ENCODE data around the gene ZFPL1.

ZFPL1 gene

GRCh38 chr11:65059959-65060824 lies 23.8 kb upstream of the ZFPL1 start:
- Histone ChIP-seq H3K4me1 (ENCODE audit: control insufficient read depth, insufficient read depth, low read length) (no peaks in the 10 kb centered on the region), H3K36me3 (ENCODE audit: control insufficient read depth, insufficient read depth, low read length) (no peaks in the 10 kb centered on the region), H3K27me3 (ENCODE audit: control insufficient read depth, insufficient read depth, low read length, poor library complexity, severe bottlenecking) (no peaks in the 10 kb centered on the region), H3K9me3 (ENCODE audit: control insufficient read depth, low read length) (no peaks in the 10 kb centered on the region), H3K4me3 (ENCODE audit: insufficient read depth, low read depth, low read length) (no peak overlapping the region), H3K27ac (ENCODE audit: insufficient read depth, low read depth, low read length, poor library complexity, severe bottlenecking) (no peak overlapping the region)
- 87 to 88% methylated on average over 10 of the region's 10 CpGs for WGBS, 2 experiments

- H3K9me3 ChIP-seq (ENCODE audit: control insufficient read depth, low read length), result no peaks in the 10 kb centered on the region
- no peak overlapping the region for H3K4me3 ChIP-seq (ENCODE audit: insufficient read depth, low read depth, low read length)
- whole genome bisulfite sequencing, 2 experiments, result 64 to 75% methylated on average over 9 of the region's 9 CpGs
- no peak overlapping the region for H3K27ac ChIP-seq (ENCODE audit: insufficient read depth, low read depth, low read length, poor library complexity, severe bottlenecking)
- H3K4me1 ChIP-seq (ENCODE audit: control insufficient read depth, insufficient read depth, low read length), result no peaks in the 10 kb centered on the region
- no peaks in the 10 kb centered on the region for H3K36me3 ChIP-seq (ENCODE audit: control insufficient read depth, insufficient read depth, low read length)
- no peaks in the 10 kb centered on the region for H3K27me3 ChIP-seq (ENCODE audit: control insufficient read depth, insufficient read depth, low read length, poor library complexity, severe bottlenecking)
Measured at GRCh38 chr11:65060913-65061408, 23.1 kb upstream of the ZFPL1 start.

GRCh38 chr11:65063532-65063931 lies 20.5 kb upstream of the ZFPL1 start:
- Histone ChIP-seq H3K9me3 (ENCODE audit: control insufficient read depth, low read length) (no peaks in the 10 kb centered on the region), H3K27ac (ENCODE audit: insufficient read depth, low read depth, low read length, poor library complexity, severe bottlenecking) (no peak overlapping the region), H3K36me3 (ENCODE audit: control insufficient read depth, insufficient read depth, low read length) (no peaks in the 10 kb centered on the region), H3K4me1 (ENCODE audit: control insufficient read depth, insufficient read depth, low read length) (no peaks in the 10 kb centered on the region), H3K27me3 (ENCODE audit: control insufficient read depth, insufficient read depth, low read length, poor library complexity, severe bottlenecking) (no peaks in the 10 kb centered on the region), H3K4me3 (ENCODE audit: insufficient read depth, low read depth, low read length) (no peak overlapping the region)
- 92 to 94% methylated on average over 3 of the region's 3 CpGs for WGBS, 2 experiments

- H3K4me1 ChIP-seq (ENCODE audit: control insufficient read depth, insufficient read depth, low read length), result no peaks in the 10 kb centered on the region
- no peak overlapping the region for H3K4me3 ChIP-seq (ENCODE audit: insufficient read depth, low read depth, low read length)
- H3K27me3 ChIP-seq (ENCODE audit: control insufficient read depth, insufficient read depth, low read length, poor library complexity, severe bottlenecking), result no peaks in the 10 kb centered on the region
- H3K27ac ChIP-seq (ENCODE audit: insufficient read depth, low read depth, low read length, poor library complexity, severe bottlenecking), result no peak overlapping the region
- WGBS, 2 experiments, result 94 to 95% methylated on average over 4 of the region's 4 CpGs
- no peaks in the 10 kb centered on the region for H3K9me3 ChIP-seq (ENCODE audit: control insufficient read depth, low read length)
- H3K36me3 ChIP-seq (ENCODE audit: control insufficient read depth, insufficient read depth, low read length), result no peaks in the 10 kb centered on the region
Measured at GRCh38 chr11:65064847-65065240, 19.2 kb upstream of the ZFPL1 start.

GRCh38 chr11:65065851-65066250 lies 18.2 kb upstream of the ZFPL1 start:
- no peak overlapping the region for H3K27ac ChIP-seq (ENCODE audit: insufficient read depth, low read depth, low read length, poor library complexity, severe bottlenecking)
- H3K27me3 ChIP-seq (ENCODE audit: control insufficient read depth, insufficient read depth, low read length, poor library complexity, severe bottlenecking), result no peaks in the 10 kb centered on the region
- H3K4me1 ChIP-seq (ENCODE audit: control insufficient read depth, insufficient read depth, low read length), result no peaks in the 10 kb centered on the region
- 87 to 91% methylated on average over 7 of the region's 7 CpGs for WGBS, 2 experiments
- no peaks in the 10 kb centered on the region for H3K36me3 ChIP-seq (ENCODE audit: control insufficient read depth, insufficient read depth, low read length)
- H3K4me3 ChIP-seq (ENCODE audit: insufficient read depth, low read depth, low read length), result no peak overlapping the region
- H3K9me3 ChIP-seq (ENCODE audit: control insufficient read depth, low read length), result no peaks in the 10 kb centered on the region

GRCh38 chr11:65066315-65066714 lies 17.7 kb upstream of the ZFPL1 start:
- Histone ChIP-seq H3K36me3 (ENCODE audit: control insufficient read depth, insufficient read depth, low read length) (no peaks in the 10 kb centered on the region), H3K4me1 (ENCODE audit: control insufficient read depth, insufficient read depth, low read length) (no peaks in the 10 kb centered on the region), H3K27ac (ENCODE audit: insufficient read depth, low read depth, low read length, poor library complexity, severe bottlenecking) (no peak overlapping the region), H3K27me3 (ENCODE audit: control insufficient read depth, insufficient read depth, low read length, poor library complexity, severe bottlenecking) (no peaks in the 10 kb centered on the region), H3K9me3 (ENCODE audit: control insufficient read depth, low read length) (no peaks in the 10 kb centered on the region), H3K4me3 (ENCODE audit: insufficient read depth, low read depth, low read length) (no peak overlapping the region)
- 82 to 84% methylated on average over 11 of the region's 11 CpGs for WGBS, 2 experiments

- WGBS, 2 experiments, result 45 to 46% methylated on average over 4 of the region's 4 CpGs
- Histone ChIP-seq H3K36me3 (ENCODE audit: control insufficient read depth, insufficient read depth, low read length) (no peaks in the 10 kb centered on the region), H3K27me3 (ENCODE audit: control insufficient read depth, insufficient read depth, low read length, poor library complexity, severe bottlenecking) (no peaks in the 10 kb centered on the region), H3K9me3 (ENCODE audit: control insufficient read depth, low read length) (no peaks in the 10 kb centered on the region), H3K4me3 (ENCODE audit: insufficient read depth, low read depth, low read length) (no peak overlapping the region), H3K27ac (ENCODE audit: insufficient read depth, low read depth, low read length, poor library complexity, severe bottlenecking) (no peak overlapping the region), H3K4me1 (ENCODE audit: control insufficient read depth, insufficient read depth, low read length) (no peaks in the 10 kb centered on the region)
Measured at GRCh38 chr11:65066805-65067291, 17.2 kb upstream of the ZFPL1 start.

- Histone ChIP-seq H3K36me3 (ENCODE audit: control insufficient read depth, insufficient read depth, low read length) (no peaks in the 10 kb centered on the region), H3K9me3 (ENCODE audit: control insufficient read depth, low read length) (no peaks in the 10 kb centered on the region), H3K27me3 (ENCODE audit: control insufficient read depth, insufficient read depth, low read length, poor library complexity, severe bottlenecking) (no peaks in the 10 kb centered on the region), H3K27ac (ENCODE audit: insufficient read depth, low read depth, low read length, poor library complexity, severe bottlenecking) (no peak overlapping the region), H3K4me3 (ENCODE audit: insufficient read depth, low read depth, low read length) (no peak overlapping the region), H3K4me1 (ENCODE audit: control insufficient read depth, insufficient read depth, low read length) (no peaks in the 10 kb centered on the region)
- 86 to 90% methylated on average over 10 of the region's 10 CpGs for WGBS, 2 experiments
Measured at GRCh38 chr11:65067446-65067845, 16.6 kb upstream of the ZFPL1 start.

- 85 to 89% methylated on average over 9 of the region's 9 CpGs for WGBS, 2 experiments
- H3K36me3 ChIP-seq (ENCODE audit: control insufficient read depth, insufficient read depth, low read length), result no peaks in the 10 kb centered on the region
- H3K4me1 ChIP-seq (ENCODE audit: control insufficient read depth, insufficient read depth, low read length), result peaks cover 4% of the 10 kb centered on the region
- no peak overlapping the region for H3K27ac ChIP-seq (ENCODE audit: insufficient read depth, low read depth, low read length, poor library complexity, severe bottlenecking)
- H3K4me3 ChIP-seq (ENCODE audit: insufficient read depth, low read depth, low read length), result no peak overlapping the region
- H3K9me3 ChIP-seq (ENCODE audit: control insufficient read depth, low read length), result no peaks in the 10 kb centered on the region
- H3K27me3 ChIP-seq (ENCODE audit: control insufficient read depth, insufficient read depth, low read length, poor library complexity, severe bottlenecking), result no peaks in the 10 kb centered on the region
Measured at GRCh38 chr11:65069217-65069616, 14.8 kb upstream of the ZFPL1 start.

GRCh38 chr11:65071907-65072630 lies 12.0 kb upstream of the ZFPL1 start:
- peaks cover 4% of the 10 kb centered on the region for H3K4me1 ChIP-seq (ENCODE audit: control insufficient read depth, insufficient read depth, low read length)
- peaks cover 3% of the 10 kb centered on the region for H3K36me3 ChIP-seq (ENCODE audit: control insufficient read depth, insufficient read depth, low read length)
- H3K4me3 ChIP-seq (ENCODE audit: insufficient read depth, low read depth, low read length), result no peak overlapping the region
- 73 to 81% methylated on average over 4 of the region's 4 CpGs for WGBS, 2 experiments
- no peak overlapping the region for H3K27ac ChIP-seq (ENCODE audit: insufficient read depth, low read depth, low read length, poor library complexity, severe bottlenecking)
- no peaks in the 10 kb centered on the region for H3K27me3 ChIP-seq (ENCODE audit: control insufficient read depth, insufficient read depth, low read length, poor library complexity, severe bottlenecking)
- H3K9me3 ChIP-seq (ENCODE audit: control insufficient read depth, low read length), result no peaks in the 10 kb centered on the region

Measured in ectodermal cell (in vitro differentiated cells).